Stimulated activated CD4-positive, alpha-beta T cell treated with anti-CD3 and anti-CD28 coated beads, Interleukin-4, amount 100 ng/mL, for 1 hour (primary cell): Measurements from ENCODE around the gene LAMA2.
"Not testable (repeated sequence)": the region's sequence is repeated elsewhere in the genome, so short reads cannot be mapped to it uniquely, and the experiment has no call there.

Source experiments
- DNase-seq: peaks from one replicate; pipeline ENCODE4 v3.0.0-alpha.2; 2020

The LAMA2 gene

DNA sequence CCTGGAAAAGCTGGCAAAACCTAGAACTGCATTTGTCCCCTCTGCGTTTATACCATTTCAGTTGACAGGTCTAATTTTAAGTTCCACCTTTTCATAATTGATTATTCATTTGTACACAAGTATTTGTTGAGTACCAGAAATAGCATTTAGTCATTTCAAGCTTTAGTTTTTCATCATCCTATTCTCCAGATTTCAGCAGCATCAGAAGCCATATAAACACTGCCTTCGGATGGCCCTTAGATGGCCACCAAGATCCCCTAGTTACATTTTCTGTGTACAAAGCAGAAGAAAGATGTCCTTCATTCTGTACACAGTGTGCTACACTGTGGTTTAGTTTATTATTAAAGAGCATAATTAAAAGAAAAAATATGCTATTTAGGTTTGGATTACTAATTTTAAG lies 131.4 kb downstream of the LAMA2 start:
- DNase-seq = no peak

DNA sequence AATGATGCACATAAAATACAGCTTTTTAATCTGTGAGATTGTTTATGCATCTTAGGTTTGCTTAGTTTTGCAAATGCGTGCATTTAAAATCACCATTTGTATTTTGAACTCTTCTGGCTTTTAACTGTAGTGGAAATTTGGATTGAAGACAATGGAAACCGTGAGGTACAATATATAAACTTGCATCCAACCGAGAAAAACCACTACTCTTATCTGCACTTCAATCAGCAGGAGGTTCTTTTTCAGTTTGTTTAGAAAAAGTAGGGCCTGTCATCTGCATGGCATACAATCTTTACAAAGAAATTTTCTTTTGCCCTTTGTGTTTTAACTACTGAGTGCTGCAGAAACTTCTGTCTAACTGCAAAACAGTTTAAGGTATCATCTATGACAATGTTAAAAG lies 132.8 kb downstream of the LAMA2 start:
- no peak for DNase-seq

DNA sequence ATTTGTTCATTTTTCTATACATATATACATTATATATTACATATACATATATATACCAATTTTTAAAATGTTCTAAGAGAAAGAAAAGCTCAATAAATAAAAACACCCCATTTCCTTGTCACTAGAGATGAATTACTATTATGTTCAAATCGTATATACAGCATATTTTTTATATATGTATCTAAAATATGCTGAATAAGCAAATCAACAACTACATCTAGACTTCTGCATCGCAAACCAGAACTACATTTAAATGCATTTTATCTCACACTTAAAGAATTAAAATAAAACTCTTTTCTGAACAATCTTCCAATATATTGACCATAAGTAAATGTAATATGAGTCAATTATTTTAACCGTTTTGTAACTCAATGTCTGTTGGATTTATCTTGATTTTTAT lies 133.9 kb downstream of the LAMA2 start:
- DNase-seq = no peak

DNA sequence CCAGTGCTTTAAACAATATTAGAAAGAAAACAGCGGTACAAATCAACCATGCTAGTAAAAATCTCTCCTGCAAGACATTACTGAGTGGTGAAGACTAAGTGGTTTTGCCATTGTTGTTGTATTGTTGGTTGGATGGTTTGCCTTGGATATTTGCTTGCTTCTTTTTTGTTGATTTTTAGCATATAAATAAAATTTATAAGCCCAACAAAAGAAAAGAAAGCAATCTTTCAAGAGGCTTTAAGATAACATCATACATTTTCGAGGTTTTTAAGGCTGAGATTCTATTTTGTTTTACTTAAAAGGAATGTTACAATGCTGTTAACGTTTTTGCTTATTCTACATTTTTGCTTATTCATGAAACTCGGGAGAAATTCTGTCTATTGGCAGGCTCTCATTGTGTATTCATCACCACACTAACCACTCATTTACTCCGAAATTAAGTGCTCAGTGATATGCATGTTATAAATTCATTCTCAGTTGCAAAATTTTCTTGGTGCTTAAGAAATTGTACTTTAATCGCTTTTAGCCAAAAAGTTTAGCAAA lies 139.1 kb downstream of the LAMA2 start:
- no peak for DNase-seq

DNA sequence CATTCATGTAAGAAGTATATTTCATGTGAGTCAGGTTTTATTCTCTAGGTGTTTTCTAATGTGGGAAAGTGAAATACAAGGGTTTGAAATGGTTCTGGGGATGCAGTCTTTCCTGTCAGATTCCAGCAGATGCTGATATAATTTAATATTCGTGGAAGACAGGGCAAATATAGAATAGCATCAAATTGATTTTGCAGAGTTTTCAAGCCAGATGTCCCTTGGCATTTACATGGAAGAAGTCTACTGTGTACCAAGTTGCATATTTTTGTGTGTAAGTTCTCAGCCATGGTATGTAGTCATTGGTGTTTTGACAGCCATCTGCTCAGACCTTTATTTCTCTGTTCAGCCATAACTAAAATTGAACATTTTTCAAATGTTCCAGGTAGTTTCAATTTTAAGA lies 143.7 kb downstream of the LAMA2 start:
- DNase-seq = no peak

DNA sequence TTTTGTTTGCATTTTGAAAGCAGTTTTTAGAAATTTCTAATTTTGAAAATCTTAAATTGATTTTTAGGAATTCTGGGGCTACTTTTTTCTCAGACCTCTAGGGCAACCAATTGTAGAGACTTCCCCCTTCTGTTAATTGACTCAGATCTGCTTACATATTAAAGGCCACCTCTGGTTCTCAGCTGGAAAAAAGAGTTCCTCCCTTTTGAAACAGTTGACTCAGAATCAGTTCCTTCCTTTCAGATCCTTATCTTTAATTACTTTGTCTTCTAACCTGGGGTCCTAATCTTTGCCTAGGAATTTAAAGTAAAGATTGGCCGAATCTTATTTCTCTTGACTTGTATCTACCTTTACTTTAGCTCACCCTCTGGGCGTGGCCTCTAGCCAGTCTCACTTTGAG lies 146.8 kb downstream of the LAMA2 start:
- no peak for DNase-seq

DNA sequence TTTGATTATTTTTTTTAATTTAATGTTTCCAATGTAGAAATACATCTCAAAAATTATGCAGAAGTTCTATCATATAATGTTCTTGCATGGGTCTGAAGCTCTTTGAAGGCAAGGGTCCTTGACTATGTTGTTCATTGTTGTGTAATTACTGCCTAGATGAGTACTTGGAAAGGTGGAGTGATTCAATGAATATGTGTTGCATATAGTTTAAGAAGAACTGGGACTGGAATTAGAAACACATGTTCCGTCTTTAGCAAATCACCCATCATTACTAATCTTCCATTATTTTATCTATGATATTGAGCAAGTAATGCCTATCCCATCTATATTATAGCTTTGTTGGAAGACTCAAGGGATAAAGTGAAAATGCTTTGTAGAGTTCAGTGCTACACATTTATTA lies 147.3 kb downstream of the LAMA2 start:
- no peak for DNase-seq

DNA sequence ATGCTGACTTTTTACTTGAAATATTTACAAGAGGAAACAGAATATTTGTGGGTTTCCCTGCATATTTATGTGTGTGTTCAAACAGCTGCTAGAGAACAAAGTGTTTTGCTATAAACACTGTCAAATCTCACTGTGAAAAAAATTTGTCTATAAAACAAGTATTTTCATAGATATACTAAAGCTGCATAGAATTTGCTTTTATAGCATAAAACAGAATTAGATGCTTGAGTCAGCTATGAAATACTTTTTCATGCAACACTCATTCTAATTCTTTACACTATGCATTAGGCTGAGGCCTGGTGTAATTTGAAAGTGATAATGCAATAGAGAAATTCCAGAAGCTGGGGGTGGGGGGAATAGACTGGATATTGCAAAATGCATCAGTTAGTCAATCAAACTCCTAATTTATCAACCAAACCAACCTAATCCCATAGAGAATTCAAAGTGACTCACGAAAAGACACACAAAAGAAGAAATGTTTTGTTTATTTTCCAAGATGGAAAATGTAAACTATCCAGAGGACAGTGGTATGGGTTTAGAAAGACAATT lies 148.2 kb downstream of the LAMA2 start:
- no peak for DNase-seq

DNA sequence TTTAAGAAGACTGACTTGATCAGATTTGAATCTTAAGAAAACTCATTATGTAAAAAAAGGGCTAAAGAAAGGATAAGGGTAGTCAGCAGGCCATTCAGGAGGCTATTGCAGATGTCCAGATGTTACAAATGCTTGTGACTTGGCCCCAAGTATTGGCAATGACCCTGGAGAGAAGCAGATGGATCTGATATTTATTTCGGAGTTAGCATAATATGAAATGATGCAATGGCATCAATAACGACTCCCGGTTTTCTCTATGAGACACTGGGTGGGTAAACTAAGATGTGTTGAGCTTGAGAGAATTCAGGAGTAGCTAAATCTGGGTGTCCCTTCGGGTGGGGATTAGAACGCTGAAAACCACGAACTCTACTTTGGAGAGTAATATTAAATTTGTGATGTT lies 149.7 kb downstream of the LAMA2 start:
- no peak for DNase-seq

DNA sequence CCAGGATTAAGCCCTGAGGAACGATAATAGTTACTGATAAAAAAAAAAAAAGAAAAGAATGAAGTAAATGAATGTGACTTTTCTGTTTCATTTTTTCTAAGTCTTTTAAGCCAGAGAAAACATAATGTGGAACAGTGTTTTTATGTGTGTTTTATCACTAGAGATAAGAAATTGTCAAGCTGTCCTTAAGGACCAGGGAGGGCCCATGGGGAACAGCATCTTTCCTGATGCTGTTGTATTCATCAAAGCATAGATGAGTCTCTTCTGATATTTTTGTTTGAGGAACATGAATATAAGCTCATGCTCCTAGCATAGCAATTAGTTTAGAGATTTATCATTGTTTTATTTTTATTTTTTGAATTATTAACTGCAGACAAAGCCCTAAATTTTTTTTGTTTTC lies 150.2 kb downstream of the LAMA2 start:
- no peak for DNase-seq

DNA sequence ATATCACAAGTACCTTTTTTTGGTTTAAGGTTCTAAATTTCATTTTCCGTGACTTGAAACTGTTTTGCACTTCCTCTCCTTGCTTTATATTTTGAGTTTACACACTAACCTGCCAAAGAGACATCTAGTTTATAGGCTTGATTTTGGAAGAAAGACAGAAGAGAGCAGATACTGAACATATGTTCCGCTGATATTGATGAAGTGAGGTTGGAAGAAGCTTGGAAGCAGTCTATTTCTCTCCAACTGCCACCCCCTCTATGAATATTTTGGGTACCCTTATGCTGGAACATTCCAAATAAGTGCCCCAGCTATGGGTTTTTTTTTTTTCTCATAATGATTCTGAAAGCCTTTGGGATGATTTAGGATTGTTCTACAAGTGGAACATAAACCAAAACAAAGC lies 150.6 kb downstream of the LAMA2 start:
- no peak for DNase-seq

DNA sequence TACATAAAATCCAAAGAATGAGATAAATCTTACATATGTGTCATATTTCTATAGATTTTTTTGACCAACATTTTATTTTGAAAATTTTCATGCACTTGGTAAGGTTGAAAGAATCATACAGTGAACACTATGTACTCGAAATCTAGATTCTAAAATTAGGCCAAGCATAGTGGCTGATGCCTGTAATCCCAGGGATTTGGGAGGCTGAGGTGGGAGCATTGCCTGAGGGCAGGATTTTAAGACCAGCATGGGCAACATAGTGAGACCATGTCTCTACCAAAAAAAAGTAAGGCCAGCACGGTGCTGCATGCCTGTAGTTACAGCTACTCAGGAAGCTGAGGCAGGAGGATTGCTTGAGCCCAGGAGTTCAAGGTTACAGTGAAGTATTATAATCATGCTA lies 158.6 kb downstream of the LAMA2 start:
- DNase-seq = no peak

DNA sequence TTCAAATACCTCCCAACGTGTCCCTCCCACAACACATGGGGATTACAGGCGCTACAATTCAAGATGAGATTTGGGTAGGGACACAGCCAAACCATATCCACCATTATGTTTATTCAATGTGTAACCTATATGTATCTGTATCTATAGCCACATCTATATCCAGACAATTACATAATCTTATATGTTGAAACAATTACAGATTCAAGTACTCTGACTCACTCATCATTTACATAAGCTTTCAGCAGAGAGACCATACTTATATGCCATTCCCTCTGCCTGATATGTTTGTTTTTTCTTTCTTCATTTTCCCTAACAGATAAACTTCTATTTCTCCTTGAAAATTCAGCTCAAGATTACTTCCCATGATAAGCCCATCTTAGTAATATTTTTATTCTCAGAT lies 163.6 kb downstream of the LAMA2 start:
- no peak for DNase-seq

DNA sequence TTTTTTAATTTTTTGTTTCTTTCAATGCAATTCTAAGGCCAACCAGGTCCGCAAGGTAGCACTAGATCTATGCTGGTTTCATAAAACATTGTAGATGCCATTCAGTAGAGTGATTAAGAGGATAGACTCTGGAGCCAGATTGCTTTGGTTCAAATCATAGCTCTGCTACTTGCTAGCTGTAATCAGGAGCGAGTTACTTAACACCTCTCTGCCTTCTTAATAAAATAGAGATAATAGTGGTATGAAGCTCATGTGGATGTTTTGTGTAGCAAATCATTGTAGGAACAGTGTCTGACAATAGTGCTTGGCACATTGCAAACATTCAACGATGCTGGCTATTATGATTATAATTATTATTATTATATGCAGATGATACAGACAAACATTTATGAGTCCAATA lies 164.9 kb downstream of the LAMA2 start:
- no peak for DNase-seq

DNA sequence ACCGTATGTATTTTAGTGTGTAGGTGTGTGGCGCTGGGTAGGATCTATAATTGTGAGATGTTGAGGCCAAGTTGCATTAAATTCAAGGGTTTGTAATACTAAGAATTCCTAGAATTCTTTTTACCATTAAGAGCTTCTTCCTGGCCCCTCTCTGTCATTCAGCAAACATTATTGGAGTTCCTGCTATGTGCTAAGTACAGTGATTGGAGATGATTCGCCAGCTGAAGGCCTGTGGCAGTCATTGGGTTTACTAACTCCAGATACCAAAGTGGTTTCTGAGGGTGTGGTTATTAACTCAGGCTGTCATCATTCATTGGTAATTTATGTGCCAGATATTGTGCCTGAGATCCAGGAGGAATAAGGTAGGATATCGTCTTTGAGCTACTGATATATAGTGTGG lies 167.1 kb downstream of the LAMA2 start:
- DNase-seq = no peak

DNA sequence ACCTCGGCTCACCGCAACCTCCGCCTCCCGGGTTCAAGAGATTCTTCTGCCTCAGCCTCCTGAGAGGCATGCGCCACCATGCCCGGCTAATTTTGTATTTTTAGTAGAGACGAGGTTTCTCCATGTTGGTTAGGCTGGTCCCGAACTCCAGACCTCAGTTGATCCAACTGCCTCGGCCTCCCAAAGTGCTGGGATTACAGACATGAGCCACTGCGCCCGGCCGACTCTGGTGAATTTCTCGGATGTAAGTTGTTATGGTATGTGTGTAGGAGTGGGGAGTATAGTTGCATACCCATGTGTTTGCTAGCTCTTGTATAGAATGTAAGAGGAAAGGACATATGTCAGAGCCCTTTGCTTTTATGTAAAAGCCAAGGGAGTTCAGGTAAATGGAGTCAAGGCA lies 170.2 kb downstream of the LAMA2 start:
- not testable (repeated sequence) for DNase-seq

DNA sequence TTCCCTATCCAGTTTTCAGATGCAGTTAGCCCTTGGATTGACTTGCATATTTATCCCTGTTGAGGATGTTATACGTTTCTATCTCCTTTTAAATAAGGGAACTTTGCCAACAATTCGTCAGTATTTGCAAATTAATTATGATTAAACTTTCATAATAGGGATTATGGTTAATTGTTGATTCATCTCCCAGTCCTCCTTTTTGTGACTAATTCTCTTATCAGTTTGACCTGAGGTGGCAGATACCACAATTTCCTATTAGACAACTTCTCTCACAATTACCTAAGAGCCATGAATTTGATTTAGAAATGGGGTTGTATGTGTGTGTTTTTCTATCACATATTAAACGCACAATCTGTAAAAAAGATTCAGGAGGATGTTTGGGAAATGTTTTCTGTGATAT lies 172.9 kb downstream of the LAMA2 start:
- DNase-seq = no peak

DNA sequence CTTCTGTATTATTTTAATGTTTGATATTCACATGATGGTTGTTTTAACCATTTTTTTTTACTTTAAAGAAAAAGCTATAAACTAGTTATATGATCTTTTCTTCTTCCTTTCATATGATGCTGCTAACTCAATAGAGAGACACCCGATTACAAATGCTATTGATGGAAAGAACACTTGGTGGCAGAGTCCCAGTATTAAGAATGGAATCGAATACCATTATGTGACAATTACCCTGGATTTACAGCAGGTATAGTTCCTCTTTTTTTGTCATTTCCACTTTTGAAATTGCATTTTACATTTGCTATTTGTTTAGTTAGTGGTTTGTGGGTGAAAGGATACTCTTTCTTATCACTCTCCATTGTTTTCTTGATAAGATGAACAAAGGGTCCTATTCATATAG lies 176.7 kb downstream of the LAMA2 start:
- DNase-seq = no peak

DNA sequence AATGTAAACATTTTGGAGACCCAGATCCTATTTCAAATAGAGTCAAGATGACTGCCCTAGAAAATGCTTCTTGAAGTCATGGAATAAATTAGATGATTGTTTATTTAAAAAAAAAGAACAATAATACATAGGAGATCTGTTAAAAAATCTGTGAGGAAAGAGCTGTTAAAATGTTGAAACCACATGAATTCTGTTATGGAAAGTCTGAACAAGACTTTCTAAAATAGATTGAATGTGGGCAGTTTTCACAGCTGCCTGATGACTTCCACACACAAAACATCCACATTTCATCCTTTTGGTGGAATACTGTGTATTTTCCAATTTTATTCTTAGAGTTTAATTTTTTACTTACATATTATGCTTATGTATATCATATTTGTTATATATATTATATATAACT lies 186.1 kb downstream of the LAMA2 start:
- no peak for DNase-seq

DNA sequence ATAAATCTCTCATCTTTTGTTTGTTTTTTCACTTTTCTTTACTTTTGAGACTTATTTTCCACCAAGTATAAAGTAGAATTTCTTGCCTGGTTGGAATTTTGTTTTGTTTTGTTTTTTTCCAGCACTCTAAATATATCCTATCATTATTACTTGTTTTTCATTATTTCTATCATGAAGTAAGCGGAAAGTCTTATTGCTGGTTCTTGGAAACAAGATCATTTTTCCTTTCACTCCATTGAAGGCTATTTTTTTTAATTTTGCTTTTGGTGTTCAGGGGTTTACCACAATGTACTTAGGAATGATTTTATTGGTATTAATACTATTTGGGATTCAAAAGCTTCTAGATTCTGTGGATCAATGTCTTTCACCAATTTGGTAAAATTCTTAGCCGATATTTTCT lies 190.1 kb downstream of the LAMA2 start:
- DNase-seq = no peak

DNA sequence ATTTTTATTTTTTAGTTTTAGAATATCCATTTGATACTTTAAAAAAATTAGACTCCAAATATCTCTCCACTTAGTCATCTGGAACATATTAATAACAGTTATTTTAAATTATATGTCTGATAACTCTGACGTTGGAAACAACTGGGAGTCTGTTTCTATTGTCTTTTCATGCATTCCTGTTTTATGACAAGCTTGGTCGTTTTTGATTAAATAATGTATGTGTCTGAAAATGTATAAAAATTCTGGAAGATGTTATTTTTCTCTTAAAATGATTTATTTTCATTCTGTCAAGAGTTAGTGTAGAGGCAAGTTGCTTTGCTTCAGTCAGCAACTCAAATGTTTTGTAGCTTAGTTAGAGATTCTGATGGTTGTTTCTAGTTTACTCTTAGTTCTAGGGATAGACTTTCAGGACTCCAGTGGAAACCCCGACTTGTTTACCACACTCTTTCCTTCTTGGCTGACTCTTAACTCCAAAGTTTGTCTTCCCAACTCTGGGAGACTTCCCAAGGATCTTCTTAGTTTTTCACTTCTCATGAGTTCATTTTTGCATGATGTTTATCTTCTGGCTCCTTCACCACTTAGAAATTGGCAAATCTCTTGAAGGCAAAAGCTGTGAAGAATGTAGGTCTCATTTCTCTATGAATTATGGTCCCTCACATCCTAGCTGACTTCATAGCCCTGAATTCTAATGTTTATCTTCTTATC lies 190.9 kb downstream of the LAMA2 start:
- DNase-seq = no peak

DNA sequence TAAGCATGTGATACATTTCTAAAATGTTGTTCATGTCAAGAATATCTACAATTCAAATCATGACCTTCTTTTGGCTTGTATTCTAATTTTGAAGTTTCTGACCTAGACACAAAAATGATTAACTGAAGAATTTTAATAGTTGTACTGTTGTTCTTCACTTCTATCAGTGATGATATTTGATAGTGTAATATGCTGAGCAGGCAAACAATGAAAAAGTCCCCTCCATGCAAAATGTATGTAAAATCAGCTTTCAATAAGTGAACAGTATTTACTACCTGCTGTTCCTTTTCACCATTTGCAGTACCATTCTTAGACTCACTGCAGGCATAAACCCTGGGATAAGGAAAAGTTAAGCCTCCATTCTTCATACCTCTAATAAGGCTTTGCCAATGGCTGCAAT lies 201.5 kb downstream of the LAMA2 start:
- DNase-seq = no peak

DNA sequence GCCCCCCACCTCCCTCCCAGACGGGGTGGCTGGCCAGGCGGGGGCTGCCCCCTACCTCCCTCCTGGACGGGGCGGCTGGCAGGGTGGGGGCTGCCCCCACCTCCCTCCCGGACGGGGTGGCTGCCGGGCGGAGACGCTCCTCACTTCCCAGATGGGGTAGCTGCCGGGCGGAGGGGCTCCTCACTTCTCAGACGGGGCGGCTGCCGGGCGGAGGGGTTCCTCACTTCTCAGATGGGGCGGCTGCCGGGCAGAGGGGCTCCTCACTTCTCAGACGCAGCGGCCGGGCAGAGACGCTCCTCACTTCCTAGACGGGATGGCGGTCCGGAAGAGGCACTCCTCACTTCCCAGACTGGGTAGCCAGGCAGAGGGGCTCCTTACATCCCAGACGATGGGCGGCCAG lies 205.5 kb downstream of the LAMA2 start:
- not testable (repeated sequence) for DNase-seq

DNA sequence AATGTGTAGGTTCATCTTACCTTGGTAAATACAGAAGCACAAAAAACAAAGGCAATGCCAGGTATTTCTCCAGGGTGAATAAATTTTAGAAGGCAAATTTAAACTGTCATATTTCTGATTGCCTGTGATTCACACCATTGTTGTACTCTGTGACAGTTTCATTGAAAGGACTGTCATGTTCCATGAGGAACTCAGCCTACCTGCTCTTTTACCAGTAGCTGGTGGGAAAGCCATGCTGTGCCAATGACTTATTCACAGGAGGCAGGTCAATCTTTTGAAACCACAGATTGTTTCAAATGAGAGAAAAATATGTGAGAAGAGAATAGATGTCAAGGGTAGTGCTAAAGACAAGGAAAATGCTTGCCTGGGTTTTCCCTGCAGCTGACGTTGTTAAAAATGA lies 206.4 kb downstream of the LAMA2 start:
- DNase-seq = no peak

DNA sequence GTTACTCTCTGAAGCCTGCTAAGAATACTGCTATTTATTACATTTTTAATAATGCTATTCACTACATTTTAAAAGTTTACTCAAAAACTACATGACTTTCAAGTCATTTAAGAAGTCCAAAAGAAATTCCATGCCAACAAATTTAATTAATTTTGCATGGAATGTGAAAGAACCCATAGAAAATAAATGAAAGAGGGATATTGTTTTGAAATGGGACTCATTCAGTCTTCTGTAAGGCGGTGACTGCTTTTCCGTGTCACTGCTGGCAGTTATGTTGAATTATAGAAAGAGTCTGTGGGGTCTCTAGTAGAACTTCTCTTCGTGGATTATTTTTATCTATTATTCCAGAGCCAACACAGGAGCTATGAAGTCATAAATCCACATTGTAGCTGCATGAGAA lies 211.2 kb downstream of the LAMA2 start:
- no peak for DNase-seq
